NCI-H187 treated with DMSO at 0.1 percent for 48 hours (cell line): ENCODE measurements around the gene RAB22A.

Source experiments
- DNase-seq: peaks from one replicate; lab custom pipeline; 2025; lab: John Stamatoyannopoulos, UW

Gene RAB22A

GRCh38 chr20:58416057-58416456, 106.5 kb downstream of the RAB22A start:
- no peak for DNase-seq

- DNase-seq: no peak
Measured at GRCh38 chr20:58416835-58417234, 107.3 kb downstream of the RAB22A start.
